Measurements from ENCODE around the gene ITGAE.
"Not testable (repeated sequence)": the region's sequence is repeated elsewhere in the genome, so short reads cannot be mapped to it uniquely, and the experiment has no call there.

The ITGAE gene

GRCh38 chr17:3794557-3795389, 6.2 kb downstream of the ITGAE start:
- DNase-seq (ENCODE audit: low read depth), result no peak

GRCh38 chr17:3794152-3794551, 6.8 kb downstream of the ITGAE start:
- DNase-seq (ENCODE audit: low read depth), result not testable (repeated sequence)

- DNase-seq (ENCODE audit: low read depth), result not testable (repeated sequence)
Observed at GRCh38 chr17:3793258-3793657, 7.7 kb downstream of the ITGAE start.

DNA sequence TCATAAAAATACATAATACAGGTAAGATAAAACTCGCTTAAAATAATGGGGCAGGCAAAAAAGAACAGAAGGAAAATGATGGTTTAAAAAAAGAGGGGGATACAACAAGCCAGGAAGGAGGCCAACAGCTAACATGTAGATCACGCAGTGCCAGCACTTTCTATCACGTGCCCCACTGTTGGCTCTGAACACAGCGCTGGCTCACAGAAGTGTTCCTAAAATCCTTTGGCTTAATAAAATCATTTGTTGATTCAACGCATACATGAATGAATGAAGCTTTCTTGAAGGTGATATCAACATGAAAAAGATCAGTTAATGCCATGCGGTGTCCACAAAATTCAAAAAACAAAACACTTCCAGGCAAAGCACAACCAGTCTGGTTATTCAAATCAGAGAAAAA, 8.5 kb downstream of the ITGAE start:
- DNase-seq (ENCODE audit: low read depth), result no peak

GRCh38 chr17:3788200-3788599, 12.8 kb downstream of the ITGAE start:
- DNase-seq (ENCODE audit: low read depth), result no peak

DNA sequence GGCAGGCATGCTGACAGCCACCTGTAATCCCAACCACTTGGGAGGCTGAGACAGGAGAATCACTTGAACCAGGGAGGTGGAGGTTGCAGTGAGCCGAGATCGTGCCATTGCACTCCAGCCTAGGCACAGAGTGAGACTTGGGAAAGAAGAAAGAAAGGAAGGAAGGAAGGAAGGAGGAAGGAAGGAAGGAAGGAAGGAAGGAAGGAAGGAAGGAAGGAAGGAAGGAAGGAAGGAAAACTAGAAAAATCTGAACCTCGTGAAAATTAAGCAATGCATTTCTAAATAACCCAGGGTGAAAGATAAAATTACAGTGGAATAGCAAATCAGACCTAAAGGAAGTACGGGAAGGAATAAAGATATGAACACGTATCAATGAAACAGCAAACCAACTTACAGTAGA, 15.7 kb downstream of the ITGAE start:
- not testable (repeated sequence) for DNase-seq (ENCODE audit: low read depth)

DNA sequence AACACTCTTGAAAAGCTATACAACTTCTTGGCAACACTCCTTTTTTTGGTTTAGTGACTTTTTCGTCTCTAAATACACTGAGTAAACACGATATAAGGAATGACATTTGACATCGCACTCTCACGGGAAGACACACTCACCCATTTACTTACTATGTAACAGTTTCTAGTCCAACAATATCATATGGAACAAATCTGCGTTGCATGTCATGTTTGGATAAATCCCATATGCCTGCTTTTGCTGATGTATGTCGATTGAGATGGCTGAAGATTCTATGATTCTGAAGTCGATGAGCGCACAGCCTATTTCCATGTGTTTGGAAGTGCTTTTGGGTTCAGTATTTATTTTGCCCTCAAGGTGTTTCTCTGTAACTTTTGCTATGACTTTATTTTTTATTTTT, 18.2 kb downstream of the ITGAE start:
- no peak for DNase-seq (ENCODE audit: low read depth)

- DNase-seq (ENCODE audit: low read depth), result no peak
Observed at GRCh38 chr17:3780986-3781385, 20.0 kb downstream of the ITGAE start.

DNA sequence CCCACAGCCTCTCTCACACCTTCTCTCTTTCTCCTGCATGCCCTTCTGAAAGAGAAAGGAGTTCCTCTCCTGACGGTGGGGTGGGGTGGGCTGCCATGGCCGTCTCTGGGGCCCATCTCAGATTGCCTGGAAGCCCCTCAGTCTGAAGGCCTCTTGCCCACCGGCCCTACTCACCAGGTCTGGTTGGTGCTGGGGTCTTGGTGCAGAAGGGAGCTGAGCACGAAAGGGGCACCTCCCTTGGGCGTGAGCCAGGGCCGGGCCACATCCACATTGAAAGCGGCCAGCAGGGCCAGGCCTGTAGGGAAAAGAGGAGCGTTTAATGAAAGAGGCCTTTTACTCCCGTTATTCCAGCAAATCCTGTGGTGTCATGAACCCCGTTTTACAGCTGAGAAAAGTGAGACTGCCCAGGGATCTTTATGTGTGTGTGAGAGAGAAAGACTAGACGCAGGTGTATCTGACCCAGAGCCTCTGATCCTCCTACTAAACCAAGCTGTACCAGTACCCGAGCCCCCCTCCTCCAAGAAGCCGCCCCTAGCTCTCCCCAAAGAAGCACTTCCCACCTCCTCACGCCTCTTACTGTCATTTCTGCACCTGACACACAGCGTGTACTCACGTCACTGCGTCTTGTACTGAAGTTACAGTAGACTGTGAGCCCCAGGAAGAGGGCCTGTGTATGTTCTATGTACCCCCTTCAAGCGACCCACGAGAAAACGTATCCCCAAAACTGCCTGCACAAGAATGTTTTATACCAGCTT, 23.4 kb downstream of the ITGAE start:
- no peak for DNase-seq (ENCODE audit: low read depth)

DNA sequence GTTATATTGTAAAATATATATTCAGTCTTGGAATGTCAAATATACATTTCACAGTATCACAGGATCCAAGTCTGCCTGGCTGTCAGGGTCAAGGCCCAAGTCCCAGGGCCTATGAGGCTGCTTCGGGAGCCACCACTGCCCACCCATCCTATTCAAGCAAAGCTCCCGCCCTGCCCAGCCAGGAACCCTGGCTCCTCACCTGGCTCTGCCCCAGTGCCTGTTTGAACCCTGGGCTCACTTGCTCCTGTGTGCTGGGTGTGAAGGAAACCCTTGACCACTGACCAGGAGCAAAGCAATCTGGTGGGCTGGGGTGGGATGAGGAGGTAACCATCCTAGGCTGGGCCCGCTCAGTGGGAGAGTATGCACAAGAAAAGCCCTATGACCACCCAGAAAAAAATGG, 27.0 kb downstream of the ITGAE start:
- DNase-seq (ENCODE audit: low read depth), result no peak

DNA sequence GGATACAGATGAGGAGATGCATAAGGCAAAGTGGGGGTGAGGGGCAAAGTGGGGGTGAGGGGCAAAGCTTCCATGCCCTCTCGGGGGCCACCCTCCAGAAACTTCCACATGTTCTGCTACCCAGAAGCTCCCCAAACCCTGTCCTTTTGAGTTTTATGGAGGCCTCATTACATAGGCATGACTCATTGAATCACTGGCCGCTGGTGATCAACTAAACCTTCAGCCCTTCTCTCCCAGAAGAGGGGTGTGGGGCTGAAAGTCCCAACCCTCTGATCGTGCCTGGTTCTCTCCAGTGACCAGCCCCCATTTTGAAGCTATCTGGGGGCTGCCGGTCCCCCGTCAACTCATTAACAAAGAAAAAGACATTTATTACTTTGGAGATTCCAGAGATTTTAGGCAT, 27.5 kb downstream of the ITGAE start:
- DNase-seq (ENCODE audit: low read depth), result no peak

GRCh38 chr17:3772764-3773163, 28.2 kb downstream of the ITGAE start:
- no peak for DNase-seq (ENCODE audit: low read depth)

DNA sequence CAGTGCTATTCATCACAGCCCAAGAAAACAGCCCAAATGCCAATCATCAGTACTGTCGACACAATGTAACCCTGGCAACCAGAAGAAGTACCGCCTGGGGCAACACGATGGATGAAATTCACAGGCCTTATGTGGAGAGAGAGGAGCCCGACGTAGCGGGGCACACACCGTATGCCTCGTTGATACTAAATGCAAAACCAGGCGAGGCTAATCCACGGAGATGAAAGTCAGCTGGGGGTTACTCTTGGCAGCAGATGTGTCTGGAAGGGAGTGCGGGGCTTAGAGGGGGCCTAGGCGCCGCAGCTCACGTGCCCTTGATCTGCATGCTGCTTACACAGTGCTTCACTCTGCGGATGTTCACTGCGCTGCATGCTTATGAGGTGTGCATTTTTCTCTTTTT, 29.8 kb downstream of the ITGAE start:
- DNase-seq (ENCODE audit: low read depth), result no peak

- no peak for DNase-seq (ENCODE audit: low read depth)
Observed at GRCh38 chr17:3770466-3770865, 30.5 kb downstream of the ITGAE start.

GRCh38 chr17:3768769-3769168, 32.2 kb downstream of the ITGAE start:
- no peak for DNase-seq (ENCODE audit: low read depth)

- DNase-seq (ENCODE audit: low read depth), result no peak
Observed at GRCh38 chr17:3768341-3768740, 32.6 kb downstream of the ITGAE start.

DNA sequence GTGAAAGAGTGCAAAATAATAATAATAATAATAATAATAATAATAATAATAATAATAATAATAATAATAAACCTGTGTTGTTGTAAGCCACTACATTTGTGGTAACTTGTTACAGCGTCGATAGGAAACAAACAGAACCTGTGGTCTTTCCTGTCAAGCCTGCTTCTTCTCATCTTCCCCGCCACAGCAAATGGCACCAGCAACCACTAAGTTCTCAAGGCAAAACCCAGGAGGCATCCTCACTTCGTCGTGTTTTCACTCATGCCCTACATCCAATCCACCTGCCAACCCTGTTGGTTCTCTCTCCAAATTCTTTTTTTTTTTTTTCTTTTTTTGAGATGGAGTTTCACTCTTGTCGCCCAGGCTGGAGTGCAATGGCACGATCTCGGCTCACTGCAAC, 34.2 kb downstream of the ITGAE start:
- no peak for DNase-seq (ENCODE audit: low read depth)

DNA sequence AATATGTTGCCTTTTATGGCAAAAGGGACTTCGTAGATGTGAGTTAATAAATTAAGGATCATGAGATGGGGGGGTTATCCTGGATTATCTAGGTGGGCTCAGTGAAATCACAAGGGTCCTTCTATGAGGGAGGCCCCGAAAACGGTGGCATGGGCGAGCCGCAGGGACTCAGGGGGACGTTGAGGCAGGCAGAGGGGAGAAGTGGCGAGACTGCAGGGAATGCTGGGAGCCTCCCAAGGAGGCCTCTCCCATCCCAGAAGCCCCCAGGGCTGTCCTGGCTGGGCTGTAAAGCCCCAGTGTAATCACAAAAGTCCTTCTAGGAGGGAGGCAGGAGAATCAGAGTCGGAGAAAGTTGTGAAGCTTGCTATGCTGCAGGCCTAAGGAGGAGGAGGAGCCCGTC, 35.0 kb downstream of the ITGAE start:
- DNase-seq (ENCODE audit: low read depth), result no peak

GRCh38 chr17:3763777-3764170, 37.2 kb downstream of the ITGAE start:
- no peak for DNase-seq (ENCODE audit: low read depth)

DNA sequence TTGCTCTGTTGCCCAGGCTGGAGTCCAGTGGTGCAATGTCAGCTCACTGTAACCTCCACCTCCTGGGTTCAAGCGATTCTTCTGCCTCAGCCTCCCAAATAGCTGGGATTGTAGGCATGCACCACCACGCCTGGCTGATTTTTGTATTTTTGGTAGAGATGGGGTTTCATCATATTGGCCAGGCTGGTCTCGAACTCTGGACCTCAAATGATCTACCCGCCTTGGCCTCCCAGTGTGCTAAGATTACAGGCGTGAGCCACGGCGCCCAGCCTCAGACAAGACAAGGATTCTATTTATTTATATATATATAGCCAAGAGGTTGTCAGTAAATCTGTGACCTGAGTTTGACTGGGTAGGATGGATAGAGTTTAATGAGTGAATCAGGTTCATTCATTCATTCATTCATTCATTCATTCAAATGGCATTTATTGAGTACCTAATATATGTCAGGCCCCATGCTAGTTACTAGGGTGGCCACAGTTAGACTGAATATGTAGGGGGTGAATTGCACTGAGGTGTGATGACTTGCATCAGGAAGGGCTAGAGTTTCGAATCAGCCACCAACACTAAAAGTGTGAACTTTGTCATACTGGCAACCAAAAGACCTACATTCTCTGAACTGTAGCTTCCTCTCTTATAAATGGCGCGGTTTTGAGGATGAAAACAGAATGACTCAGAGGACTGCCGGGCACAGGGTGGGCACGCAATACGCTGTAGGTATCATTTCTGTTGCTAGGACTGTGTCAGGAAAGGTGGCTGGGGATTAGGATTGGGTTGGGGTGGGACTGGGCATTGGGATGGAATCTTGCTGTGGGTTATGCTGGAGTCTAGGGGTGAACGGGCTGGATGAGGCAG, 37.8 kb downstream of the ITGAE start:
- no peak for DNase-seq (ENCODE audit: low read depth)

- no peak for DNase-seq (ENCODE audit: low read depth)
Observed at GRCh38 chr17:3761918-3762380, 39.0 kb downstream of the ITGAE start.

All from CMK (cell line).